Measurements from ENCODE around the gene SRPK2.
"Not testable (repeated sequence)": the region's sequence is repeated elsewhere in the genome, so short reads cannot be mapped to it uniquely, and the experiment has no call there.

SRPK2 gene

GRCh38 chr7:105388356-105389087, at the start of gene SRPK2:
Gene SRPK2, minus strand, starts transcription at chr7:105388921.
- FAIRE-seq = no peak

GRCh38 chr7:105438254-105438653, 49.5 kb upstream of the SRPK2 start:
- no peak for FAIRE-seq

- FAIRE-seq = not testable (repeated sequence)
These were observed 48.6 kb upstream of the SRPK2 start for GRCh38 chr7:105437356-105437755.

GRCh38 chr7:105429746-105430612, 41.3 kb upstream of the SRPK2 start:
- no peak for FAIRE-seq

GRCh38 chr7:105426606-105427146, 38.0 kb upstream of the SRPK2 start:
- no peak for FAIRE-seq

- no peak for FAIRE-seq
These were observed 35.3 kb upstream of the SRPK2 start for GRCh38 chr7:105423987-105424386.

GRCh38 chr7:105413887-105414437, 25.2 kb upstream of the SRPK2 start:
- FAIRE-seq = no peak

GRCh38 chr7:105410774-105411173, 22.1 kb upstream of the SRPK2 start:
- not testable (repeated sequence) for FAIRE-seq

GRCh38 chr7:105409775-105410174, 21.1 kb upstream of the SRPK2 start:
- not testable (repeated sequence) for FAIRE-seq

- no peak for FAIRE-seq
These were observed 20.2 kb upstream of the SRPK2 start for GRCh38 chr7:105408791-105409410.

- FAIRE-seq = no peak
These were observed 14.4 kb upstream of the SRPK2 start for GRCh38 chr7:105403128-105403527.

GRCh38 chr7:105402221-105403095, 13.7 kb upstream of the SRPK2 start:
- FAIRE-seq = no peak

- FAIRE-seq = no peak
These were observed 10.5 kb upstream of the SRPK2 start for GRCh38 chr7:105399043-105399725.

- FAIRE-seq = no peak
These were observed 7.8 kb upstream of the SRPK2 start for GRCh38 chr7:105396566-105396965.

GRCh38 chr7:105391429-105391828, 2.7 kb upstream of the SRPK2 start:
- no peak for FAIRE-seq

GRCh38 chr7:105389889-105390288, 1.2 kb upstream of the SRPK2 start:
- FAIRE-seq = no peak

GRCh38 chr7:105389088-105389650, 448 bp upstream of the SRPK2 start:
- no peak for FAIRE-seq

GRCh38 chr7:105387508-105388355, 989 bp downstream of the SRPK2 start:
- FAIRE-seq = no peak

GRCh38 chr7:105377903-105378302, 10.8 kb downstream of the SRPK2 start:
- FAIRE-seq = no peak

Data from colon (tissue), 2 donors.